ENCODE data around the gene IMPG1. TPM values are rescaled to one million over a fixed set of nuclear protein-coding genes. Genes with fewer than 3 reads are reported as not detected.
A peak's percentile ranks its signal among the peaks of the same experiment; 100 is the strongest.

IMPG1 gene
- total and polyA plus RNA-seq, 2 of the 13 experiments (the other 11 are each of a cell fraction or from before 2014, with no cell fraction given): not detected

- TF ChIP-seq ZBTB40 (IDR thresholded peaks at IDR 0.05): peak; percentile 82
- TF ChIP-seq ZBTB40 (CRISPR knock-in tag; IDR thresholded peaks at IDR 0.05): no peak
- TF ChIP-seq RBM39 (IDR thresholded peaks at IDR 0.05; ENCODE audit: low read depth, low read length, poor library complexity, severe bottlenecking): no peak
- no peak for TF ChIP-seq FOXC1 (CRISPR knock-in tag; IDR thresholded peaks at IDR 0.05; ENCODE audit: borderline replicate concordance)
- no peak for TF ChIP-seq ZNF362 (CRISPR knock-in tag; IDR thresholded peaks at IDR 0.05; ENCODE audit: borderline replicate concordance)
- TF ChIP-seq, protein P1, sequence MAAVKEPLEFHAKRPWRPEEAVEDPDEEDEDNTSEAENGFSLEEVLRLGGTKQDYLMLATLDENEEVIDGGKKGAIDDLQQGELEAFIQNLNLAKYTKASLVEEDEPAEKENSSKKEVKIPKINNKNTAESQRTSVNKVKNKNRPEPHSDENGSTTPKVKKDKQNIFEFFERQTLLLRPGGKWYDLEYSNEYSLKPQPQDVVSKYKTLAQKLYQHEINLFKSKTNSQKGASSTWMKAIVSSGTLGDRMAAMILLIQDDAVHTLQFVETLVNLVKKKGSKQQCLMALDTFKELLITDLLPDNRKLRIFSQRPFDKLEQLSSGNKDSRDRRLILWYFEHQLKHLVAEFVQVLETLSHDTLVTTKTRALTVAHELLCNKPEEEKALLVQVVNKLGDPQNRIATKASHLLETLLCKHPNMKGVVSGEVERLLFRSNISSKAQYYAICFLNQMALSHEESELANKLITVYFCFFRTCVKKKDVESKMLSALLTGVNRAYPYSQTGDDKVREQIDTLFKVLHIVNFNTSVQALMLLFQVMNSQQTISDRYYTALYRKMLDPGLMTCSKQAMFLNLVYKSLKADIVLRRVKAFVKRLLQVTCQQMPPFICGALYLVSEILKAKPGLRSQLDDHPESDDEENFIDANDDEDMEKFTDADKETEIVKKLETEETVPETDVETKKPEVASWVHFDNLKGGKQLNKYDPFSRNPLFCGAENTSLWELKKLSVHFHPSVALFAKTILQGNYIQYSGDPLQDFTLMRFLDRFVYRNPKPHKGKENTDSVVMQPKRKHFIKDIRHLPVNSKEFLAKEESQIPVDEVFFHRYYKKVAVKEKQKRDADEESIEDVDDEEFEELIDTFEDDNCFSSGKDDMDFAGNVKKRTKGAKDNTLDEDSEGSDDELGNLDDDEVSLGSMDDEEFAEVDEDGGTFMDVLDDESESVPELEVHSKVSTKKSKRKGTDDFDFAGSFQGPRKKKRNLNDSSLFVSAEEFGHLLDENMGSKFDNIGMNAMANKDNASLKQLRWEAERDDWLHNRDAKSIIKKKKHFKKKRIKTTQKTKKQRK (IDR thresholded peaks at IDR 0.05; ENCODE audit: low read length): no peak
- TF ChIP-seq HHEX (CRISPR knock-in tag; IDR thresholded peaks at IDR 0.05): no peak
- TF ChIP-seq RAD21 (CRISPR knock-in tag; IDR thresholded peaks at IDR 0.05): peak; percentile 57; the same call in 1 of the 2 replicates
- no peak for TF ChIP-seq TOE1 (CRISPR knock-in tag; IDR thresholded peaks at IDR 0.05)
- TF ChIP-seq ZNF800 (CRISPR knock-in tag; IDR thresholded peaks at IDR 0.05): no peak
- TF ChIP-seq, protein P2, sequence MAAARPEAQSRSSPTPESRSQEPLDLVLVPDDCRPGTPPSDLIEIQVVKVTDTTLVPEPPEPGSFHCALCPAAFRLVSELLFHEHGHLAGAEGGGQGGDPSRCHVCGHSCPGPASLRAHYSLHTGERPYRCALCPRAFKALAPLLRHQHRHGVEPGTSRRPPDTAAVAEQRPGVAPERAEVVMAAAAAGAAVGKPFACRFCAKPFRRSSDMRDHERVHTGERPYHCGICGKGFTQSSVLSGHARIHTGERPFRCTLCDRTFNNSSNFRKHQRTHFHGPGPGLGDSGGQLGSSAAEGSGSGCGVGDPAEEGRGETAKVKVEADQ (CRISPR knock-in tag; IDR thresholded peaks at IDR 0.05; ENCODE audit: borderline replicate concordance): no peak
These were observed 179.2 kb downstream of the IMPG1 start (continued) for GRCh38 chr6:75893058-75893775.
